Posterior vena cava (tissue), 2 donors: ENCODE data around the gene PARP4. TPM values are rescaled to one million over a fixed set of nuclear protein-coding genes. Genes with fewer than 3 reads are reported as not detected.
"Not testable (repeated sequence)": the region's sequence is repeated elsewhere in the genome, so short reads cannot be mapped to it uniquely, and the experiment has no call there.

Experiments
- DNase-seq: peaks from one replicate; pipeline ENCODE4 v3.0.0-alpha.2; 2020; ENCODE audit warnings: low spot score
- intact Hi-C, 2 donors: fragments of 100-400 bp; cut with DNase I; formaldehyde crosslinking; loops; one replicate each; pipeline versions ENCODE4 v1.14.1 to v1.14.2; 2022 to 2023
- total RNA-seq, 2 donors: library from RNA; stranded (reverse); fragmentation: NEBNext Ultra II Directional; extraction: Animal tissue kit (Norgen Biotek cat#: 25700); gene quantifications; one replicate each; pipeline ENCODE4 v1.2.1, GENCODE V29; 2021
- donor health status: DM: yes; HTN: yes; CAD: no.
- donor health status: DM: yes; HTN: yes; CAD: no.

PARP4 gene
- total RNA-seq, 2 donors from 2014 or later: 31.5 to 34.0 TPM

GRCh38 chr13:24386816-24387708, 125.5 kb downstream of the PARP4 start:
- DNase-seq: no peak
- intact Hi-C loops: no loop called here

DNA sequence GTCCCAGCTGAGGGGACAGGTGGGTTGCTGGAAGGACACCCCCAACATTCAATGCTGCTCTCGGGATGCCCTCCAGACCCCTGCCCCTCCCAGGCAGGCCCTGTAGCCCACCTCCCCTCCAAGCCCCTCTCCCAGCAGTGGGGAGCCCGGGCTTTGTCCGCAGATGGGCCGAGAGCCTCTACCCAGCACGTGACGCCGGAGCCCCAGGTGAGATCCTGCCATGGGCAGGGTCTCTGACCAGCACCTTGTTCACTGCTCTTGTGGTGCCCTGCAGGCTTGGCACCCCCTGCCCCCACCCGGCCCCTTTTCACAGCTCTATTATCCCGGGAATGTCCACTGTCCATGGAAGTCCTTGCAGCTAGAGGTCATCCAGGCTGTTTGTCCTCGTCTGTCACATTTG, 126.7 kb downstream of the PARP4 start:
- intact Hi-C loops: no loop called here
- DNase-seq: no peak

- intact Hi-C loops, DNase-seq: not testable (repeated sequence)
These were observed 127.6 kb downstream of the PARP4 start for GRCh38 chr13:24384946-24385345.

DNA sequence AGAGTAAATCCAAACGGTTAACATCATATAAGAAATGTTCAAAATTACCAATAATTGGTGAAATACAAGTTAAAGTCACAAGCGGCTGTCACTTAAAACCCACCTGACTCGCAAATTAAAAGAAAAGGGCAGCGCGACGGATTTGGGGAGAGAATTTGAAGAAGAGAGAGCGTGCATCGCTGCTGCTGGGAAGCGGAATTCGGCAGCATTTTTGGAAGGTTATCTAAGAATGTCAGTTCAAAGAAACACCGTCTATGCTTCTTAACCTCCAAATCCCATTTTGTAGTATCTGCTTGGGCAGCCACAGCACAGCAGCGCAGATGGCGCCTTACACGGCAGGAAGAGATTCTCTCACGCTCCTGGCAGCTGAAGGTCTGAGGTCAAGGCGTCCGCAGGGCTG, 128.5 kb downstream of the PARP4 start:
- intact Hi-C loops, DNase-seq: not testable (repeated sequence)

DNA sequence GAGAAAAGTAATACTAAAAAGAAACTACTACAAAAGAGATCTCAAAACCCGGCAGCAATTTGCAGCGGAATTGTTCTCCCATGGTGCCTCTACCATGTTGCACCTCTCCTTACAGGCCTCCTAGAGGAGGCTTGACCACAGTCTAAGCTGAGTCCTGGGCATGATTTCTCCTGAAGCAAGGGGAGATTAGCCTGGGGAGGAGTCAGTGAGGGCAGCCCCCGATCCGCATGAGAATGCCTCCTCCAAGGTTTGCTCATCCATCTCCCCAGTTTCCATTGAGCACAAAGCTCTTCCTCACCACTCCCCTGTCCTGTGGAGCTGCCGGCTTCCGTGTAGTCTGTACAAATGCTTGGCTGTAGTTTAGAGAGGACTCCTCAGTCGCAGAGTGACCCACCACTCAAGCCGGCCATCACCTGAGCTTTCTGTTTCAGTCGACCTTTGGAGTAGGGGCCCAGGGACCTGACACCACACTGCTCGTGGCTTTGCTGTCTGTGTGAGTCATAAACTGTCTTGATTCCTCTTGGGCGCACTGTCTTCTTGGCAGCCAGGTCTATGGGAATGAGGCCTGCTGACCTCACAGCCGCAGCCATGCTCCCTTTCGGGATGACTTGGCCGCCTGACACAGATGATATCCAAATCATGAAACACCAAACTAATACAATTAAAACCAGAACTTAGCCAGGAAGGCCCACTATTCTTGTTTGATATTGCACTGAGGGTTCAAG, 130.9 kb downstream of the PARP4 start:
- intact Hi-C loops: no loop called here
- no peak for DNase-seq

GRCh38 chr13:24380881-24381280, 131.7 kb downstream of the PARP4 start:
- intact Hi-C loops, DNase-seq: not testable (repeated sequence)

DNA sequence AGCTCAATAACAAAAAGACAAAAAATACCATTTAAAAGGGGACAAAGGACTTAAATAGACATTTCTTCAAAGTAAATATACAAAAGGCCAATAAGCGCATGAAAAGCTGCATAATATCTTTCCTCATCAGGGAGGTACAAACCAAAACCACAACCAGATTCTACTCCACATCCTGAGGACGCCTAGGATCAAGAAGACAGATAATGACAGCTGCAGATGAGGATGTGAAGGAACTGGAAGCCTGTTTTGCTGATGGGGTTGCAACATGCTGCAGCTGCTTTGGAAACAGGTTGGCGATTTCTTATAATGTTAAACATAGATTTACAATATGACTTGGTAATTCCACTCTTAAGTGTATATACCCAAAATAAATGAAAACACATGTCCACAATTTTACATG, 132.4 kb downstream of the PARP4 start:
- intact Hi-C loops: not testable (repeated sequence)

DNA sequence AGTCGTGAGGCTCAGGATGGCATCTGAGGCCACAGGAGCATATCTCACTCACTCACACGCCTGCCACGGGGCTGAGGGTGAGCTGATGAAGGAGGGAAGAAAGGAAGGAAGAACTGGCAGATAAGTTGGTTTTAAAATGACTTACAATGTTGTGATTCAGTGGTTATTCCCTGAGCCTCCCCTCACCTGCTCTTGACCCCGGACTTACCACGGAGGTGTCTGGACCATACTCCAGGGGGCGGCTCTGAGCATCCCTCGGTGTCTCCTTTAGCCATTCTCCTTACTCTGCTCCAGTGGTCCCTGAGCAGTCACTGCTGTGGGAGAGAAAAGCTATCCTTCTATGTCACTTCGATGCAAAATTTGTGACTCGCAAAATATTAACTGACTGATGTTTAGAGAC, 141.3 kb downstream of the PARP4 start:
- intact Hi-C loops, DNase-seq: not testable (repeated sequence)

More for the DNA sequence above, 132.4 kb downstream of the PARP4 start:
- DNase-seq: not testable (repeated sequence)

Other genes with a start within 250 kb of the PARP4 start
- gene C1QTNF9, start 203.2 kb downstream of the PARP4 start, total RNA-seq: under 1 TPM; 0.42 to 0.95 TPM
- not detected for gene ATP12A, start 167.6 kb upstream of the PARP4 start, total RNA-seq